LoVo (cell line): ENCODE results near the gene KRT78.
"Not testable (repeated sequence)": the region's sequence is repeated elsewhere in the genome, so short reads cannot be mapped to it uniquely, and the experiment has no call there.

Source experiments
- DNase-seq: peaks from one replicate; pipeline ENCODE4 v3.0.0-alpha.2; 2016; ENCODE audit warnings: low spot score

The KRT78 gene

GRCh38 chr12:52871291-52872039 lies 22.7 kb upstream of the KRT78 start:
- peak; percentile 92 for DNase-seq

- DNase-seq: peak; percentile 75
These were observed 21.8 kb upstream of the KRT78 start for GRCh38 chr12:52870361-52871290.

GRCh38 chr12:52867642-52868041 lies 18.8 kb upstream of the KRT78 start:
- DNase-seq: no peak

- DNase-seq: no peak
These were observed 18.4 kb upstream of the KRT78 start for GRCh38 chr12:52867152-52867551.

GRCh38 chr12:52865090-52865944 lies 16.5 kb upstream of the KRT78 start:
- DNase-seq: peak; percentile 85

- DNase-seq: no peak
These were observed 13.2 kb upstream of the KRT78 start for GRCh38 chr12:52862023-52862422.

GRCh38 chr12:52861511-52861910 lies 12.7 kb upstream of the KRT78 start:
- no peak for DNase-seq

- DNase-seq: peak; percentile 52
These were observed 11.5 kb upstream of the KRT78 start for GRCh38 chr12:52860102-52860823.

- DNase-seq: no peak
These were observed 8.7 kb upstream of the KRT78 start for GRCh38 chr12:52857500-52857899.

GRCh38 chr12:52856787-52857186 lies 8.0 kb upstream of the KRT78 start:
- DNase-seq: no peak

GRCh38 chr12:52856077-52856476 lies 7.3 kb upstream of the KRT78 start:
- DNase-seq: not testable (repeated sequence)

GRCh38 chr12:52851787-52852186 lies 3.0 kb upstream of the KRT78 start:
- DNase-seq: no peak

- DNase-seq: no peak
These were observed 1.9 kb upstream of the KRT78 start for GRCh38 chr12:52850681-52851080.

GRCh38 chr12:52849511-52849910 lies 717 bp upstream of the KRT78 start:
- DNase-seq: no peak

- no peak for DNase-seq
These were observed 1.3 kb downstream of the KRT78 start for GRCh38 chr12:52847335-52848102.

GRCh38 chr12:52846356-52846970 lies 2.3 kb downstream of the KRT78 start:
- DNase-seq: no peak

- DNase-seq: no peak
These were observed 2.8 kb downstream of the KRT78 start for GRCh38 chr12:52845946-52846345.

- no peak for DNase-seq
These were observed 4.4 kb downstream of the KRT78 start for GRCh38 chr12:52844386-52844785.

GRCh38 chr12:52839436-52840105 lies 9.2 kb downstream of the KRT78 start:
- no peak for DNase-seq
